Liver (tissue), 3 donors: ENCODE measurements around the gene TRNT1.

Experiments used
- CTCF ChIP-seq: fragments of 150-350 bp; IDR thresholded peaks from 2 replicates; pipeline ENCODE4 v1.5.1; 2017; ENCODE audit warnings: improper control_type of control experiment, low read depth, low read length; ENCODE audit not compliant: missing input control
- EGR1 ChIP-seq, 2 donors: IDR thresholded peaks; 2 replicates each; pipeline ENCODE4 v1.6.1; 2016 to 2018; ENCODE audit warnings: antibody characterized with exemption in 2 of 2, low read depth in 2 of 2
- FOXA2 ChIP-seq: IDR thresholded peaks from 2 replicates; pipeline ENCODE4 v1.6.1; 2016; ENCODE audit warnings: antibody characterized with exemption
- GABPA ChIP-seq, 2 donors: IDR thresholded peaks in 1 of 2; conservative IDR thresholded peaks in 1 of 2; 2 replicates each; pipeline ENCODE4 v1.6.1; 2016; ENCODE audit warnings: antibody characterized with exemption in 2 of 2, mild to moderate bottlenecking in 1 of 2, moderate library complexity in 1 of 2
- HNF4A ChIP-seq, 2 donors: conservative IDR thresholded peaks; 2 replicates each; pipeline ENCODE4 v1.6.1; 2016; ENCODE audit warnings: antibody characterized with exemption in 2 of 2, mild to moderate bottlenecking in 2 of 2
- JUND ChIP-seq, 2 donors: IDR thresholded peaks; 2 replicates each; pipeline ENCODE4 v1.6.1; 2016; ENCODE audit warnings: antibody characterized with exemption in 2 of 2
- RAD21 ChIP-seq, 2 donors: IDR thresholded peaks; 2 replicates each; pipeline ENCODE4 v1.6.1; 2016; ENCODE audit warnings: antibody characterized with exemption in 2 of 2, mild to moderate bottlenecking in 2 of 2
- RXRA ChIP-seq, 2 donors: IDR thresholded peaks; 2 replicates each; pipeline ENCODE4 v1.6.1; 2017 to 2018; ENCODE audit warnings: antibody characterized with exemption in 2 of 2, mild to moderate bottlenecking in 1 of 2
- SP1 ChIP-seq: IDR thresholded peaks from 2 replicates; pipeline ENCODE4 v1.6.1; 2018; ENCODE audit warnings: antibody characterized with exemption, mild to moderate bottlenecking
- TAF1 ChIP-seq: conservative IDR thresholded peaks from 2 replicates; pipeline ENCODE4 v1.6.1; 2016; ENCODE audit warnings: antibody characterized with exemption, mild to moderate bottlenecking
- YY1 ChIP-seq: IDR thresholded peaks from 2 replicates; pipeline ENCODE4 v1.6.1; 2016; ENCODE audit warnings: antibody characterized with exemption, mild to moderate bottlenecking
- TF ChIP-seq, protein P1 (sequence below): IDR thresholded peaks from 2 replicates; pipeline ENCODE4 v1.6.1; 2016; ENCODE audit warnings: antibody characterized with exemption
- TF ChIP-seq, protein P2 (sequence below): IDR thresholded peaks from 2 replicates; pipeline ENCODE4 v1.6.1; 2016; ENCODE audit warnings: antibody characterized with exemption, mild to moderate bottlenecking
- TF ChIP-seq, protein P3 (sequence below): IDR thresholded peaks from 2 replicates; pipeline ENCODE4 v1.6.1; 2016; ENCODE audit warnings: antibody characterized with exemption
- donor health status: healthy.
- donor health status: healthy.

DNA sequence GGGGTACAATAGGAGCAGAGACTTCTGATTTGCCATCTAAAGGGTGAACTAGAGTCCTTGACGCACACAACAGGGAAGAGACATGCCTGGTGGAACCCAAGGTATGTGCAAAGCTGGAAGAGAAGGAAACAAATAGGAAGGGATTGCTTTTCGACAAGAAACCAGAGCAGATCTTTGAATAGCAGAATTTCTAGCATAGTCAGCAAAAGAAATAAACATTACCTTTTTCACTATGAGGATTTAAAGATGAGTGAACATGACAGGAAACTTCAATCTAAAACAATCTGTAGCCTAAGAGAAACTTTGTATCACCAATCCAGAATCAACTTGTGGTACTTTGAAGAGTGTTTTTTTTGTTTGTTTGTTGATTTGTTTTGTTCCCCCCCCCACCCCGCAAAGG is 21.5 kb upstream of the TRNT1 start:
- no peak for TF ChIP-seq CTCF
- TF ChIP-seq, protein P1, sequence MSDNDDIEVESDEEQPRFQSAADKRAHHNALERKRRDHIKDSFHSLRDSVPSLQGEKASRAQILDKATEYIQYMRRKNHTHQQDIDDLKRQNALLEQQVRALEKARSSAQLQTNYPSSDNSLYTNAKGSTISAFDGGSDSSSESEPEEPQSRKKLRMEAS = no peak
- no peak for TF ChIP-seq HNF4A (conservative IDR thresholded peaks at IDR 0.05)
- no peak for TF ChIP-seq TAF1
- TF ChIP-seq RAD21 (IDR thresholded peaks at IDR 0.05) = no peak
- no peak for TF ChIP-seq GABPA (IDR thresholded peaks at IDR 0.05 in 1 of 2, conservative IDR thresholded peaks at IDR 0.05 in 1 of 2)
- no peak for TF ChIP-seq SP1
- no peak for TF ChIP-seq EGR1 (IDR thresholded peaks at IDR 0.05; ENCODE audit: low read depth in 2 of 2)
- no peak for TF ChIP-seq YY1
- no peak for TF ChIP-seq RXRA (IDR thresholded peaks at IDR 0.05)
- TF ChIP-seq FOXA2 = no peak
- TF ChIP-seq, protein P2, sequence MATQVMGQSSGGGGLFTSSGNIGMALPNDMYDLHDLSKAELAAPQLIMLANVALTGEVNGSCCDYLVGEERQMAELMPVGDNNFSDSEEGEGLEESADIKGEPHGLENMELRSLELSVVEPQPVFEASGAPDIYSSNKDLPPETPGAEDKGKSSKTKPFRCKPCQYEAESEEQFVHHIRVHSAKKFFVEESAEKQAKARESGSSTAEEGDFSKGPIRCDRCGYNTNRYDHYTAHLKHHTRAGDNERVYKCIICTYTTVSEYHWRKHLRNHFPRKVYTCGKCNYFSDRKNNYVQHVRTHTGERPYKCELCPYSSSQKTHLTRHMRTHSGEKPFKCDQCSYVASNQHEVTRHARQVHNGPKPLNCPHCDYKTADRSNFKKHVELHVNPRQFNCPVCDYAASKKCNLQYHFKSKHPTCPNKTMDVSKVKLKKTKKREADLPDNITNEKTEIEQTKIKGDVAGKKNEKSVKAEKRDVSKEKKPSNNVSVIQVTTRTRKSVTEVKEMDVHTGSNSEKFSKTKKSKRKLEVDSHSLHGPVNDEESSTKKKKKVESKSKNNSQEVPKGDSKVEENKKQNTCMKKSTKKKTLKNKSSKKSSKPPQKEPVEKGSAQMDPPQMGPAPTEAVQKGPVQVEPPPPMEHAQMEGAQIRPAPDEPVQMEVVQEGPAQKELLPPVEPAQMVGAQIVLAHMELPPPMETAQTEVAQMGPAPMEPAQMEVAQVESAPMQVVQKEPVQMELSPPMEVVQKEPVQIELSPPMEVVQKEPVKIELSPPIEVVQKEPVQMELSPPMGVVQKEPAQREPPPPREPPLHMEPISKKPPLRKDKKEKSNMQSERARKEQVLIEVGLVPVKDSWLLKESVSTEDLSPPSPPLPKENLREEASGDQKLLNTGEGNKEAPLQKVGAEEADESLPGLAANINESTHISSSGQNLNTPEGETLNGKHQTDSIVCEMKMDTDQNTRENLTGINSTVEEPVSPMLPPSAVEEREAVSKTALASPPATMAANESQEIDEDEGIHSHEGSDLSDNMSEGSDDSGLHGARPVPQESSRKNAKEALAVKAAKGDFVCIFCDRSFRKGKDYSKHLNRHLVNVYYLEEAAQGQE = no peak
- no peak for TF ChIP-seq JUND (IDR thresholded peaks at IDR 0.05)
- TF ChIP-seq, protein P3, sequence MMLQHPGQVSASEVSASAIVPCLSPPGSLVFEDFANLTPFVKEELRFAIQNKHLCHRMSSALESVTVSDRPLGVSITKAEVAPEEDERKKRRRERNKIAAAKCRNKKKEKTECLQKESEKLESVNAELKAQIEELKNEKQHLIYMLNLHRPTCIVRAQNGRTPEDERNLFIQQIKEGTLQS = no peak
